Neutrophil (primary cell): ENCODE measurements around the gene ADAMTS17.

ENCODE experiments used
- H3K27ac ChIP-seq: fragments of 200-600 bp; sonication (generic); 2 replicates; pipeline ENCODE4 v1.5.1; 2016; ENCODE audit warnings: mild to moderate bottlenecking, moderate library complexity
- H3K27me3 ChIP-seq: fragments of 200-600 bp; sonication (generic); 2 replicates; pipeline ENCODE4 v1.6.0; 2016; ENCODE audit warnings: mild to moderate bottlenecking
- H3K36me3 ChIP-seq: fragments of 200-600 bp; sonication (generic); 2 replicates; pipeline ENCODE4 v1.5.1; 2017
- H3K4me1 ChIP-seq, 2 experiments: fragments of 200-600 bp in 1 of 2; sonication (generic) in 1 of 2; 1 replicate in 1 of 2; 2 replicates in 1 of 2; pipeline versions ENCODE4 v1.5.1 to v1.6.1; 2013 to 2016; ENCODE audit warnings: low read depth in 1 of 2, low read length in 1 of 2, mild to moderate bottlenecking in 1 of 2, moderate library complexity in 1 of 2; ENCODE audit not compliant: control insufficient read depth in 1 of 2, insufficient read depth in 1 of 2
- H3K4me3 ChIP-seq, 2 experiments: fragments of 200-600 bp in 1 of 2; sonication (generic) in 1 of 2; 1 replicate in 1 of 2; 2 replicates in 1 of 2; pipeline ENCODE4 v1.5.1; 2013 to 2016; ENCODE audit warnings: low read depth in 1 of 2, low read length in 1 of 2, mild to moderate bottlenecking in 1 of 2, moderate library complexity in 1 of 2
- H3K9me3 ChIP-seq: fragments of 200-600 bp; sonication (generic); 2 replicates; pipeline ENCODE4 v1.5.1; 2016
- TF ChIP-seq, protein P1 (sequence below): fragments of 200-600 bp; sonication (generic); IDR thresholded peaks from 2 replicates; pipeline ENCODE4 v1.5.1; 2016; ENCODE audit warnings: antibody characterized with exemption

ADAMTS17 gene

GRCh38 chr15:100104245-100104644, 237.5 kb downstream of the ADAMTS17 start:
- Histone ChIP-seq H3K9me3 (no peaks in the 10 kb centered on the region), H3K27me3 (no peaks in the 10 kb centered on the region), H3K4me1 (no peaks in the 10 kb centered on the region), H3K36me3 (no peaks in the 10 kb centered on the region), H3K27ac (no peak overlapping the region), H3K4me3 (no peak overlapping the region)
- TF ChIP-seq, protein P1, sequence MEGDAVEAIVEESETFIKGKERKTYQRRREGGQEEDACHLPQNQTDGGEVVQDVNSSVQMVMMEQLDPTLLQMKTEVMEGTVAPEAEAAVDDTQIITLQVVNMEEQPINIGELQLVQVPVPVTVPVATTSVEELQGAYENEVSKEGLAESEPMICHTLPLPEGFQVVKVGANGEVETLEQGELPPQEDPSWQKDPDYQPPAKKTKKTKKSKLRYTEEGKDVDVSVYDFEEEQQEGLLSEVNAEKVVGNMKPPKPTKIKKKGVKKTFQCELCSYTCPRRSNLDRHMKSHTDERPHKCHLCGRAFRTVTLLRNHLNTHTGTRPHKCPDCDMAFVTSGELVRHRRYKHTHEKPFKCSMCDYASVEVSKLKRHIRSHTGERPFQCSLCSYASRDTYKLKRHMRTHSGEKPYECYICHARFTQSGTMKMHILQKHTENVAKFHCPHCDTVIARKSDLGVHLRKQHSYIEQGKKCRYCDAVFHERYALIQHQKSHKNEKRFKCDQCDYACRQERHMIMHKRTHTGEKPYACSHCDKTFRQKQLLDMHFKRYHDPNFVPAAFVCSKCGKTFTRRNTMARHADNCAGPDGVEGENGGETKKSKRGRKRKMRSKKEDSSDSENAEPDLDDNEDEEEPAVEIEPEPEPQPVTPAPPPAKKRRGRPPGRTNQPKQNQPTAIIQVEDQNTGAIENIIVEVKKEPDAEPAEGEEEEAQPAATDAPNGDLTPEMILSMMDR, result no peak

DNA sequence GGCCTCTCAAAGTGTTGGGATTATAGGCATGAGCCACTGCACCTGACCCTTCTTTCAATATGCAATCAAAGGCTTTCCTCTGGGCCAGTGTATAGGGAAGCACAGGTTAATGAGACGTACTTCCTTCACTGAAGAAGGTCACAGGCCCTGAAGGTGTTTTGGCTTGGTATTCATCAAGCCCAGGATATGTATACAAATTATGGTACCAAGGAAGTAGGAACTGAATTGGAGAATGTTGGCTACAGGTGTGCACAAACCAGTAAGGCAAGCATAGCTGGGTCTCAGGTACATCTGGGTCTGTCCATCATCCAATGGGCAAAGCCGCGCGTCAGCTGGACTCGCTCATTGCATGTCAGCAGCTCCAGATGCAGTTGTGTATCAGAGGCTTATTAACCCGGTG, 237.9 kb downstream of the ADAMTS17 start:
- Histone ChIP-seq H3K27me3 (no peaks in the 10 kb centered on the region), H3K9me3 (no peaks in the 10 kb centered on the region), H3K4me3 (no peak overlapping the region), H3K27ac (no peak overlapping the region), H3K36me3 (no peaks in the 10 kb centered on the region), H3K4me1 (no peaks in the 10 kb centered on the region)
- TF ChIP-seq, protein P1, result no peak

GRCh38 chr15:100101426-100102089, 240.2 kb downstream of the ADAMTS17 start:
- TF ChIP-seq, protein P1, result no peak
- H3K4me1 ChIP-seq, result no peaks in the 10 kb centered on the region
- H3K4me3 ChIP-seq, result no peak overlapping the region
- H3K27me3 ChIP-seq, result no peaks in the 10 kb centered on the region
- no peaks in the 10 kb centered on the region for H3K36me3 ChIP-seq
- no peak overlapping the region for H3K27ac ChIP-seq
- no peaks in the 10 kb centered on the region for H3K9me3 ChIP-seq

GRCh38 chr15:100100926-100101325, 240.8 kb downstream of the ADAMTS17 start:
- H3K9me3 ChIP-seq, result no peaks in the 10 kb centered on the region
- no peak overlapping the region for H3K27ac ChIP-seq
- H3K36me3 ChIP-seq, result no peaks in the 10 kb centered on the region
- no peak overlapping the region for H3K4me3 ChIP-seq
- no peaks in the 10 kb centered on the region for H3K4me1 ChIP-seq
- no peaks in the 10 kb centered on the region for H3K27me3 ChIP-seq
- TF ChIP-seq, protein P1, result no peak

DNA sequence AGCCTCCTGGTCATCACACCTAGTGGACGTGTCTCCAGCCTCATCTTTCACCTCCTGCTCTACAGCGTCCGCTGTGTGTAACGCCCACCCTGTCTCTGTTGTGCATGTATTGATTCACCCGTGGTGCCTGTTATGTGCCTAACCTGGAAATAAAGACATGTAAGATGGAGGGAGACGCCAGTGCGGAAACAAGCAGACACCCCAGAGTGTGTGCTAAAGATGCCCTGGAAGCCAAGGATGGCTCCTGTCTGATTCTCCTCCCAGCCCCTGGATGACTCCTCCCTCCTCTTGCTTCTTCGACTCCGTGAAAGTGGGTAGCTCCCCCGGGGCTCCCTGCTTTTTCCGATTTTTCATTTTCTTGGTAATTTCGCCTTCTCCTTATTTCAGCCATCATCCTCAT, 241.8 kb downstream of the ADAMTS17 start:
- no peaks in the 10 kb centered on the region for H3K36me3 ChIP-seq
- no peaks in the 10 kb centered on the region for H3K9me3 ChIP-seq
- no peaks in the 10 kb centered on the region for H3K27me3 ChIP-seq
- H3K4me3 ChIP-seq, result no peak overlapping the region
- TF ChIP-seq, protein P1, result no peak
- H3K4me1 ChIP-seq, result no peaks in the 10 kb centered on the region
- no peak overlapping the region for H3K27ac ChIP-seq

DNA sequence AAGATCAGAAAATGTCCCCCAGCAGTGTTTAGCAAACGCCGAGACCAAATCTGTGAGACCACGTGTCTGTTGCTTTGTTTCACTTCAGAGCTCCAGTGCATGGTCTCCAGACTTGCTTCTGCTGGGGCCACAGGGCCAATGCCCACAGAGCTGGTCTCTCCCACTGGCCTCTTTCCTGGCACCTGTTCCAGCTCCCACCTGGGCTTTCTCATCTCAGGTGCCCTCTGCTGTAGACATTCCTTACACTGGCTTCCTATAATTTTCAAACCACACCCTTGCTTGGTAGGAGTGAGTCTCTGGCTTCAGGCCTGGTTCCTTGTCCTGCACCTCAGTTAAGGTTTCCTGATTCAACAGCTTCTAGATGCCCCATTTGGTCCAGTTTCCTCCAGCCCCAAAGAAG, 243.1 kb downstream of the ADAMTS17 start:
- Histone ChIP-seq H3K9me3 (no peaks in the 10 kb centered on the region), H3K27me3 (no peaks in the 10 kb centered on the region), H3K4me3 (no peak overlapping the region), H3K27ac (no peak overlapping the region), H3K36me3 (no peaks in the 10 kb centered on the region), H3K4me1 (no peaks in the 10 kb centered on the region)
- TF ChIP-seq, protein P1, result no peak
